IPS-NIHi7 (cell line): ENCODE results near the gene ACSF3.
"Not testable (repeated sequence)": the region's sequence is repeated elsewhere in the genome, so short reads cannot be mapped to it uniquely, and the experiment has no call there.

Source experiments
- DNase-seq: peaks from one replicate; pipeline ENCODE4 v3.0.0; 2012; ENCODE audit warnings: mixed read lengths; ENCODE audit errors: extremely low spot score

Gene ACSF3

DNA sequence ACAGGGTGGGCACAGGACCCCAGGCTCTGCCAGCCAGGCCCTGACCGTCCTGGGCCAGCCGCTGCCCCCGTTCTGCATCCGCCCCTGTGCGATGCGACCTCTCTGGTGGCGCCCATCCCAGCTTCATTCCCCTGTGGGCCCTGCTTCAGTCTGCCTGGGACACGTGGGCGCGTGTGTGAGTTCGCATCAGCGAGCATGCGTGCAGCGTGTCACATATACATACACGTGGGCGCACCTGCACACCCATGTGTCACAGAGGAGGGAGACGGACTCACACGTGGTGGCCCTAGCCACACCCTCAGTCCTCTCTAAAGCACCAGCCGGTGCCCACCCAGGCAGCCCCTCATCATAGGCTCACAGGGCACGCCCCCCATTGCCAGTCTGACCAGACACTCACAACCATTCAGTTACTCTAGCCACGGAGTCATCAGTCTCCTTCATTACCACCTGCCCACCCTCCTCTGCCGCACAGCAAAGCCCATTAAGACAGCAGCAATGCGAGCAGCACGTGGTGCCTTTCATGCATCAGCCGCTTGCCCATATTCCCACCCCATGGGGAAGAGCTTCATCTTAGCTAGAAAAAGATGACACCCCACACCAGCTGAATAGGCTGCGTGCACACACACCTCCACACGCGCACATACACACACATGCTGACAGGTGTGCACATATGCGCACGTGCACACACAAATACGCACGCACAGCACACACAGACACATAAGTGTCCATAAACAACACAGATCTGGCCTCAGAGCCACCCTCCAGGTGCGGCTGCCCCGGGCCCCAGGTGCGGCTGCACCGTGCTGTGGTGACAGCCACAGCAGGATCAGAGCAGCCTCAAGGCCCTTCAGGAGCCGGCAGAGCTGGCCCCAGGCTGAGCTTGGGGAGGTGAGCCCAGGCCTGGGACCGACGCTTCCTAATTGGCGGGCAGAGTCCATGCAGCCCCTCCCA, 68.4 kb downstream of the ACSF3 start:
- no peak for DNase-seq

- no peak for DNase-seq
Measured at GRCh38 chr16:89163297-89163696, 69.6 kb downstream of the ACSF3 start.

GRCh38 chr16:89164436-89164835, 70.8 kb downstream of the ACSF3 start:
- no peak for DNase-seq

- DNase-seq: no peak
Measured at GRCh38 chr16:89164847-89165680, 71.4 kb downstream of the ACSF3 start.

DNA sequence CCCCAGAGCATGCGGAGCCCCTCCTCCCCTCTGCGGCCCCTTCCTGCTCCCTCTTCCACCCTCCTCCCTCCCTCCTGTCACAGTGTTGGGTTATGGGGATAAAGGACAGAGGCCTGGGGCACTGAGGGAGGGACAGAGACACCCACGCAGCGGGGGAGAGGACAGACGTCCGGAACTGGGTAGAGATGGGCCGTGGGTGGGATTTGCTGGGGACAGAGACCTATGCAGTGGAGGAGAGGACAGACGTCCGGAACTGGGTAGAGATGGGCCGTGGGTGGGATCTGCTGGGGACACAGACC, 72.0 kb downstream of the ACSF3 start:
- DNase-seq: not testable (repeated sequence)

GRCh38 chr16:89166696-89167424, 73.2 kb downstream of the ACSF3 start:
- DNase-seq: no peak

- DNase-seq: peak; percentile 96
Measured at GRCh38 chr16:89167425-89167941, 73.8 kb downstream of the ACSF3 start.

DNA sequence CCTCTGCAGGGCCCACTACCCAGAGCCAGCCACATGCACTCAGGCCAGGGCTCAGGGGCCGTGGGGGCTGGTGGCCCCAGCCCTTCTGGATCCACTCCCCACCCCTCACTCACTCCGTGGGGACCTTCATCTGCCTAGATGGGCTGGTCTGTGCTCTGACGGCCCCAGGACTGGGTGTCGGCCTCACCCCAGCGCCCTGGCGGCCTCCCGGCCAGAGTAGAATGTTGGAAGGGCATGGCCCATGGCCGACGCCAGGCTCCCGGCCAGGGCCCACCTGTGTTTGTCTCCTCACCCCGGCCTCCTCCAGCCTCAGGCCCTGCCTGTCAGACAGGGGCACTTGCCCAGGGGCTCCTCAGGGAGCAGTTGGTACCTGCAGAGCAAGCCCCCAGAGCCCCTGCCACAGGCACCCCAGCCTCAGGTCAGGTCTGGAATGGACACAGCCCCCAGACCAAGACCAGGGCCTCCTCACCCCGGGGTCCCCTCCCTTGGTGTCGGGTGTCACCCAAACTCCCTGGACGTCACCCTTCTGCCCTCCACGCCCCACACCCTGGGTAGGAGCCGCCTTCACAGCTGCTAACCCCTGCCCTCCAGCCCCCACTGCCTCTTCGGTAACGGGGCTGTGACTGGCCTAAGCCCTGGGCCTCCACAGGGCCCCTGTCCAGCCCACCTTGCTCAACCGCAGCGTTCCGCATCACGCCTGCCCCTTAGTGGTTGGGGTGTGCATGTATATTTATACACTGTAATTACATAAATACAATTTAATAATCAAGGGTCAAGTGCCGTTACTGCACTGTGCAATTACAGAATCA, 74.9 kb downstream of the ACSF3 start:
- no peak for DNase-seq

GRCh38 chr16:89169778-89170177, 76.1 kb downstream of the ACSF3 start:
- no peak for DNase-seq

DNA sequence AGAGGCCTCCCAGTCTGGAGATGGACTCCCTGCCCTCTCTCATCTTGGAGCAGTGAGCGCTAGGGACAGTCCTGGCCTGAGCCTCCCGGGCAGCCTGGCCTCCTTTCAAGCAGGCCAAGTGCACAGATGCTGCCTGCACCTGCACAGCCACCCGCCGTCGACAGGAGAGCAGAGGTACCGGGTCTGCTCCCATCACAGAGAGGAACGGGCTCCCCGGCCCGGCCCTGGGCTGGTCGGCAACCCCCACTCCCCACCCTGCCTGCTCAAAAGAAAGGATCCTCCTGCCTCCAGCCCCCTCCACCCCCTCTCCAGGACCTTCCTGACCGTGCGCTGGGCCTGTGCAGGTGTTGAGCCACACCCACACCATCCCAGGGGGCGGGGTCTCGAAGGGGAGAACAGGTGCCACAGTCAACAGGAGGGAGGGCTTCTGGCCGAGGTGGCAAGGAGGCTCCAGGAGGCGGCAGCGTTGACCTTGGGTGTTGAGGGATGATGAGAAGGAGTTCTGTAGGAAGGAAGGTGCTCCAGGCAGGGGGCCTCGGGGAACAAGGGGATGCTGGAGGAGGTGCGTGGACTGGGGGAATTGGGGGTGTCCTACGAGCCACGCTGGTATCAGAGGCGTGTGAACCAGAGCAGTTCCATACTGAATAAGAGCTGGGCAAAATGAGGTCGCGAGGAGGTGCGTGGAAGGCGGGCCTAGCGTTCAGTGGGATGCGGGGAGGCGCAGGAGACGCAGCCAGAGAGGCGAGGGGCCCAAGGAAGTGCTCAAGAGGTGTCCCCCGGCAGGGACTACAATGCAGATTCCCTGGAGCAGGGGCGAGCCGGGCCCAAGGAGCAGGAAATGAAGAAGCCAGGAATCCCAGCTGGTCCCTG, 76.9 kb downstream of the ACSF3 start:
- peak; percentile 64 for DNase-seq

- DNase-seq: peak; percentile 99
Measured at GRCh38 chr16:89171216-89172170, 77.8 kb downstream of the ACSF3 start, which contains the start of gene CDH15. TSS of gene CDH15 (plus strand) at chr16:89171748. CDS start at chr16:89171832, 84 bp downstream.

DNA sequence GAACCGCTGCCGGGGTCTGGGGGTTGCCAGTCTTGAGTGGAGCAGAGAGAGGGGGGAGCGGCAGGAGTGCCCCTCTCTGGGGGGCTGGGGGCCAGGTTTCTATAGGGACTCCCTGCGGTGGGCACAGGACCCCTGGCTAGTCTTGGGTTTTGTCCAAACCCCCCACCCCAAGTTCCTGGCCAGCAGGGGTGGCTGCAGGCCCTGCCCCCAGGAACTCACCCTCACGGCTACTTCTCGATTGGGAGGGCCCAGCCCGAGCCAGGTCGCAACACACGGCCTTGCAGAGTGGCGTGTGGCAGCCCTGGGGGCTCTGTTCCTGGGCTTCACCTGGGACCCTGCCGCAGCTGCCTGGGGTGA, 78.5 kb downstream of the ACSF3 start:
- DNase-seq: no peak

DNA sequence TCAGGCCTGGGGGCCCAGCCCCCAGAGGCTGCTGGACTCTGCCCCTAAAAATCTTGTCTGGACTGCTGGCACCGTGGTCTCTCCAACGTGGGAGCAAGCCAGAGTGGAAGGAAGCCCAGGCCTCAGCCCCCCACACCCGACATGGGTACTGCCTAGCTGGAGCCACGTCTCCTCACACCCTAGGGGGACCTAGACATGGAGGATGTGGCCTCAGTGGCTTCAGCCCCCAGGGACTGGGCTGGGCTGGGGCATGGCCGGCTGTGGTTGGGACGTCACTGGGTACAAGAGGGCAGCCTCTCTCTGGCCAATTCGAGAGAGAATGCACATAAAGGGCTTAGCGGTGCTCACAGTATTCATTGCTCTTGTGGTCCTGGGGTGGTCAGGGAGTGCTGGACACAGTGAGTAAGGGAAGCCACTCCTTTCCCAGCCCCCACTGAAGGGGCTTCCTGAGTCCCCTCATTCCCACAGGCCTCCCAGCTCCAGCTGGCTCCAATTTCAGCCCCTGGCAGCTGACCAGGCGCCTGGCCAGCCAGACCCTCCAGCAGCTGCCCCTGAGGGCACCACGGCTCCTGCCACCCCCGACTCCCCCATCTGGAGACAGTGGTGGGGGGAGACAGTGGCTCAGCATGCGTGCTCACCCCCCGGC, 79.0 kb downstream of the ACSF3 start:
- DNase-seq: no peak

GRCh38 chr16:89173174-89173921, 79.7 kb downstream of the ACSF3 start:
- no peak for DNase-seq

DNA sequence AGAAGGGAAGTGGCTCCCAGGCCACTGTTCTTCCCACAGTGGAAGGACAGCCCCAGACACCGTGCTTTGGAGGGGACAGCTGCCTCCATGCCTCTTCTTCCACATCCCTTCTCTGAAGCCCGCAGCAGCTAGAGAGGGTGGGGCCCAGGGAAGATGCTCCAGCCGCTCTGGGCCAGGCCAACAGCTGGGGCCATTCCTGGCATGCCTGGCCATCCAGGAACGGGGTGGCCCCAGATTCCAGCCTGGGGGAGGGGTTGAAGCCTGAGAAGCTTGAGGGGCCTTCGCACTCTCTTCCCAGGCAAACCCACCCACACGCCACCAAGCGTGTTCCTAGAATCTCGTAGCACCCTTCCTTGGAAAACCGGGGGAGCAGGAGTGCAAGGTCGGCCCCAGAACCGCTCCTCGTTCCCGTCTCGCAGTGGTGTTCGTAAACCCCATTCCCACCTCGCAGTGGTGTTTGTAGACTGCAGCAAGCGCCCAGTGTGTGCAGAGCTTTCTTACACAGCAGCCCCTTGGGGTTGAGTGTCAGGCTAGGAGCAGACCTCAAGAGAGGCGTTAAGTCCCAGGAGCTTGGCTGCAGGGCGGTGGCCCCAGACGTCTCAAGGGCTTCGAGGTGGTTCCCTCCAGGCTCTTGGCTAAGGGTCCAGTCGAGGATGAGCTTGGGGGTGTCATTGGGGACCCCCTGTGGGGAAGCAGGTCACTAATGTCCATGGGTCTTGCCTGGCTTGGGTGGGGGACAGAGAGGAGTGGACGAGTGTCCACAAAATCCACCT, 80.6 kb downstream of the ACSF3 start:
- DNase-seq: no peak

- DNase-seq: no peak
Measured at GRCh38 chr16:89174877-89175276, 81.2 kb downstream of the ACSF3 start.
